Transverse colon (tissue), 3 donors: ENCODE results near the gene DOHH.

Source experiments
- CTCF ChIP-seq, 5 experiments: fragments of 200-600 bp in 3 of 5; fragments of 450-650 bp in 2 of 5; sonication (generic) in 3 of 5; IDR thresholded peaks; 1 replicate in 2 of 5; 2 replicates in 3 of 5; pipeline ENCODE4 v1.5.1; 2016 to 2017; ENCODE audit warnings: antibody characterized with exemption in 5 of 5, inconsistent platforms in 3 of 5, mild to moderate bottlenecking in 2 of 5, moderate library complexity in 1 of 5
- POLR2A ChIP-seq: fragments of 450-650 bp; IDR thresholded peaks from one replicate; pipeline ENCODE4 v1.6.1; 2016; ENCODE audit warnings: antibody characterized with exemption, mild to moderate bottlenecking, moderate library complexity

- TF ChIP-seq CTCF (IDR thresholded peaks at IDR 0.05) (no peak), POLR2A (no peak)
Observed at GRCh38 chr19:3511506-3512251, 11.2 kb upstream of the DOHH start.
